Measurements from ENCODE around the gene KCNC3.

Gene KCNC3

GRCh38 chr19:50371914-50372475 lies 42.8 kb upstream of the KCNC3 start:
- TF ChIP-seq CTCF (IDR thresholded peaks at IDR 0.05; ENCODE audit: insufficient read depth, low read depth, low read length, missing control alignments) = no peak
- H3K4me3 ChIP-seq (ENCODE audit: low read depth, low read length) = no peak overlapping the region
- DNase-seq (ENCODE audit: low read depth) = no peak

- peak; percentile 85 for TF ChIP-seq CTCF (IDR thresholded peaks at IDR 0.05; ENCODE audit: insufficient read depth, low read depth, low read length, missing control alignments)
- H3K4me3 ChIP-seq (ENCODE audit: low read depth, low read length) = peak overlapping the region; percentile 96
- peak; percentile 93 for DNase-seq (ENCODE audit: low read depth)
These were observed 39.7 kb upstream of the KCNC3 start for GRCh38 chr19:50368649-50369570.

GRCh38 chr19:50365434-50366306 lies 36.5 kb upstream of the KCNC3 start, which contains the start of gene NAPSA:
Gene NAPSA (minus strand): TSS chr19:50365639. CDS start chr19:50365621, 18 bp downstream.
- no peak for TF ChIP-seq CTCF (IDR thresholded peaks at IDR 0.05; ENCODE audit: insufficient read depth, low read depth, low read length, missing control alignments)
- H3K4me3 ChIP-seq (ENCODE audit: low read depth, low read length) = peak within 1 kb of the TSS; percentile 29
- peak; percentile 74 for DNase-seq (ENCODE audit: low read depth)

DNA sequence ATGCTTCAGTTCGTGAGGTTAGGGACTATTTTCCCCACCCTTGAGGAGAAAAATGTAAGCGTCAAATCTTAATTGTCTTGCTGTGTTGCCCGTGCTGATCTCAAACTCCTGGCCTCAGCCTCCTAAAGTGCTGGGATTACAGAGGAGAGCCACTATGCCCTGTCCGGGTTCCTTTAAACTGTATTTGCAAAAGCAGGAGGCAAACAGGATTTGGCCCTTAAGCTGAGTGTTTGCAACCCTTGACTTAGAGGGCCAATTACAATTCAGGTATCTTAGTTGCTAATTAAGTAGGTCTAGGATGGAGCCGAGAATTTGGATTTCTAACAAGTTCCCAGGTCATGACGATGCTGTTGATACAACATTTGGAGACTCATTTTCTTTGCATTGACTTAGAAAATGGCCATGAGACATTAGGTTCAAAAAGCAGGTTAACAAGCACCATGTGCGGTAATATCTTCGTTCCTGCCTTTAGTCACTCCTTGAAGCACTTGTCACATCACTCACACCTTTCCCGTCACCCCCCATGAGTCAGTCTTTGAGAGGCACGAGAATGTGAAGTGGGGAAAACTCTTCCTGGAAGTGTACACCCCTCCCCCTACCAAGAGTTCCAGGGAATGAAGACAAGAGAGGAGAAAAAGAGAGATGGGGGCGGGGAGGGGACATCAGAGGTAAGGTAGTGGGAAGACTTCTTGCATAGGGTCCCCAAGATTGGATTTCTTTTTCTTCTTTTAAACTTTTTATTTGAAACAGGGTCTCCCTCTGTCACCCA lies 33.7 kb upstream of the KCNC3 start:
- H3K4me3 ChIP-seq (ENCODE audit: low read depth, low read length) = no peak overlapping the region
- DNase-seq (ENCODE audit: low read depth) = no peak
- TF ChIP-seq CTCF (IDR thresholded peaks at IDR 0.05; ENCODE audit: insufficient read depth, low read depth, low read length, missing control alignments) = no peak

DNA sequence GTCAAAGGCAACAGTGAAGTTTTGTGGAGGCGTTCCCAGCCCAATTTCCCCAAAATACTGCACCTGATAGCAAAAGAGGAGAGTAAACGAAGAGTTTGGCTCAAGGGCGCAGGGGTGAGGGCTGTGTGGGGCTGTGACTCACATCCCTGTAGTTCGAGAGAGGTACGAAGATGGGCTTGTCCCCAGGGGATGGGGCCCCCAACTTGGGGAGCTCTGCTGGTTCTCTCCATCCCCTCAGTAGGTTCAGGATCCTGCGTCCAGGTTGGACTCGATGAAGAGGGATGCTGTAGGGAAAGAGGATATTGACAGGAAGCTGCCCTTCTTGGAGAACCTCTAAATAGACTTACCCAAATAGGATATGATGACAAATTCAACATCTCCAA lies 32.8 kb upstream of the KCNC3 start:
- TF ChIP-seq CTCF (IDR thresholded peaks at IDR 0.05; ENCODE audit: insufficient read depth, low read depth, low read length, missing control alignments) = no peak
- no peak overlapping the region for H3K4me3 ChIP-seq (ENCODE audit: low read depth, low read length)
- DNase-seq (ENCODE audit: low read depth) = no peak
